ENCODE data around the gene THSD7A.

The THSD7A gene

DNA sequence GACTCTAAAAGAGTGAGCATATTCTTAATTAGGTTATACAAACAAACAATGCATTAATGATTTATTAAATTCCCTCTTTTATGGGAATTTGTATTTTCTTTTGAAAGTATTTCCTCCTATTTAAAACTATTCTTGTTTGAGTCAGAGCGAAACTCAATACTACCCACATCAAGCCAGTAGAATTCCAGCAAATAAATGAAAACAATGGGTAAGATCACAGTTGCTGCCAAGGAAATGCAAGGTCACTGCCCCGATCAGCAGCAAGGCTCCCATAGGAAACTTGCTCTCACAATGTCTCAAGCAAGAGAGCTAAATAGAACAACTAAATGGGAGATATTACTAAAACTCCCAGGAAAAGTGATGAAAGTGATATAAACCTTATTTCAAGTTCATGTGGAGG, 206.3 kb downstream of the THSD7A start:
- no peak overlapping the region for H3K4me3 ChIP-seq (ENCODE audit: low read length)
- no peaks in the 10 kb centered on the region for H4K20me1 ChIP-seq (ENCODE audit: insufficient read depth, low read length)
- no peaks in the 10 kb centered on the region for H3K27me3 ChIP-seq (replicated peaks; ENCODE audit: insufficient read depth, low read length)
- H3K27ac ChIP-seq (ENCODE audit: low read length) = no peak overlapping the region
- H3K4me2 ChIP-seq (ENCODE audit: low read depth, low read length) = no peak overlapping the region
- H3K4me1 ChIP-seq (ENCODE audit: low read length) = no peaks in the 10 kb centered on the region
- no peaks in the 10 kb centered on the region for H3K79me2 ChIP-seq (ENCODE audit: low read length)
- TF ChIP-seq EZH2 (optimal IDR thresholded peaks at IDR 0.05; ENCODE audit: low read depth, low read length) (no peak), CTCF (IDR thresholded peaks at IDR 0.05; ENCODE audit: low read length) (no peak), EZH2phosphoT487 (IDR thresholded peaks at IDR 0.05; ENCODE audit: low read length) (no peak)
- H3K36me3 ChIP-seq (replicated peaks; ENCODE audit: insufficient read depth, low read length) = no peaks in the 10 kb centered on the region
- H3K9ac ChIP-seq (ENCODE audit: low read length) = no peak overlapping the region
- no peaks in the 10 kb centered on the region for H3F3A ChIP-seq (ENCODE audit: insufficient read depth, low read length)
- no peaks in the 10 kb centered on the region for H3K9me3 ChIP-seq (replicated peaks; ENCODE audit: insufficient read depth, low read length)
- H2AFZ ChIP-seq (ENCODE audit: low read length) = no peak overlapping the region
- H3K9me2 ChIP-seq (replicated peaks; ENCODE audit: insufficient read depth, low read length) = no peaks in the 10 kb centered on the region
- DNase-seq = no peak

GRCh38 chr7:11623093-11623678, 208.8 kb downstream of the THSD7A start:
- H3K4me2 ChIP-seq (ENCODE audit: low read depth, low read length) = no peak overlapping the region
- H3K27ac ChIP-seq (ENCODE audit: low read length) = no peak overlapping the region
- no peaks in the 10 kb centered on the region for H3K79me2 ChIP-seq (ENCODE audit: low read length)
- no peaks in the 10 kb centered on the region for H3K9me2 ChIP-seq (replicated peaks; ENCODE audit: insufficient read depth, low read length)
- H2AFZ ChIP-seq (ENCODE audit: low read length) = no peak overlapping the region
- H3K4me3 ChIP-seq (ENCODE audit: low read length) = no peak overlapping the region
- H4K20me1 ChIP-seq (ENCODE audit: insufficient read depth, low read length) = no peaks in the 10 kb centered on the region
- no peaks in the 10 kb centered on the region for H3K27me3 ChIP-seq (replicated peaks; ENCODE audit: insufficient read depth, low read length)
- no peaks in the 10 kb centered on the region for H3F3A ChIP-seq (ENCODE audit: insufficient read depth, low read length)
- no peak overlapping the region for H3K9ac ChIP-seq (ENCODE audit: low read length)
- TF ChIP-seq EZH2 (optimal IDR thresholded peaks at IDR 0.05; ENCODE audit: low read depth, low read length) (no peak), CTCF (IDR thresholded peaks at IDR 0.05; ENCODE audit: low read length) (no peak), EZH2phosphoT487 (IDR thresholded peaks at IDR 0.05; ENCODE audit: low read length) (no peak)
- no peaks in the 10 kb centered on the region for H3K36me3 ChIP-seq (replicated peaks; ENCODE audit: insufficient read depth, low read length)
- no peaks in the 10 kb centered on the region for H3K4me1 ChIP-seq (ENCODE audit: low read length)
- H3K9me3 ChIP-seq (replicated peaks; ENCODE audit: insufficient read depth, low read length) = no peaks in the 10 kb centered on the region
- no peak for DNase-seq

- no peaks in the 10 kb centered on the region for H3K27me3 ChIP-seq (replicated peaks; ENCODE audit: insufficient read depth, low read length)
- H3K9me3 ChIP-seq (replicated peaks; ENCODE audit: insufficient read depth, low read length) = no peaks in the 10 kb centered on the region
- H3K27ac ChIP-seq (ENCODE audit: low read length) = no peak overlapping the region
- no peaks in the 10 kb centered on the region for H3K79me2 ChIP-seq (ENCODE audit: low read length)
- no peak overlapping the region for H3K4me3 ChIP-seq (ENCODE audit: low read length)
- TF ChIP-seq CTCF (IDR thresholded peaks at IDR 0.05; ENCODE audit: low read length) (no peak), EZH2phosphoT487 (IDR thresholded peaks at IDR 0.05; ENCODE audit: low read length) (no peak), EZH2 (optimal IDR thresholded peaks at IDR 0.05; ENCODE audit: low read depth, low read length) (no peak)
- H3F3A ChIP-seq (ENCODE audit: insufficient read depth, low read length) = no peaks in the 10 kb centered on the region
- no peaks in the 10 kb centered on the region for H3K4me1 ChIP-seq (ENCODE audit: low read length)
- H3K36me3 ChIP-seq (replicated peaks; ENCODE audit: insufficient read depth, low read length) = no peaks in the 10 kb centered on the region
- H4K20me1 ChIP-seq (ENCODE audit: insufficient read depth, low read length) = no peaks in the 10 kb centered on the region
- H3K4me2 ChIP-seq (ENCODE audit: low read depth, low read length) = no peak overlapping the region
- no peak overlapping the region for H2AFZ ChIP-seq (ENCODE audit: low read length)
- H3K9ac ChIP-seq (ENCODE audit: low read length) = no peak overlapping the region
- DNase-seq = no peak
- H3K9me2 ChIP-seq (replicated peaks; ENCODE audit: insufficient read depth, low read length) = no peaks in the 10 kb centered on the region
These were observed 211.4 kb downstream of the THSD7A start for GRCh38 chr7:11620406-11621253.
